Right renal pelvis (tissue), 4 donors: Measurements from ENCODE around the gene KCNJ18. TPM values are rescaled to one million over a fixed set of nuclear protein-coding genes. Genes with fewer than 3 reads are reported as not detected.
"Not testable (repeated sequence)": the region's sequence is repeated elsewhere in the genome, so short reads cannot be mapped to it uniquely, and the experiment has no call there.

ENCODE experiments used
- DNase-seq, 4 donors: peaks; one replicate each; pipeline ENCODE4 v3.0.0-alpha.2; 2013; ENCODE audit warnings: low read depth in 4 of 4, low spot score in 3 of 4, missing footprints in 1 of 4
- polyA plus RNA-seq, 4 donors: library from polyadenylated mRNA; unstranded; fragments of 120-200 nt; gene quantifications; one replicate each; pipeline ENCODE4 v1.2.1, GENCODE V29; 2013; ENCODE audit not compliant: insufficient read length in 4 of 4

Gene KCNJ18
- polyA plus RNA-seq, 4 donors = not detected

- DNase-seq = not testable (repeated sequence)
Measured at GRCh38 chr17:21670361-21671155, 21.8 kb upstream of the KCNJ18 start.

GRCh38 chr17:21671437-21671836 is 20.9 kb upstream of the KCNJ18 start:
- DNase-seq = not testable (repeated sequence)

GRCh38 chr17:21671871-21672270 is 20.5 kb upstream of the KCNJ18 start:
- not testable (repeated sequence) for DNase-seq

- DNase-seq = not testable (repeated sequence)
Measured at GRCh38 chr17:21673451-21674241, 18.7 kb upstream of the KCNJ18 start.

GRCh38 chr17:21674242-21674731 is 18.0 kb upstream of the KCNJ18 start:
- DNase-seq = no peak

GRCh38 chr17:21674891-21675738 is 17.2 kb upstream of the KCNJ18 start:
- DNase-seq = not testable (repeated sequence)

GRCh38 chr17:21675739-21676130 is 16.6 kb upstream of the KCNJ18 start:
- DNase-seq = not testable (repeated sequence)

- DNase-seq = no peak
Measured at GRCh38 chr17:21676281-21677111, 15.8 kb upstream of the KCNJ18 start.

- no peak for DNase-seq
Measured at GRCh38 chr17:21677126-21677910, 15.0 kb upstream of the KCNJ18 start.

GRCh38 chr17:21677911-21678310 is 14.4 kb upstream of the KCNJ18 start:
- DNase-seq = no peak

GRCh38 chr17:21678393-21679081 is 13.8 kb upstream of the KCNJ18 start:
- no peak for DNase-seq

GRCh38 chr17:21679256-21680146 is 12.8 kb upstream of the KCNJ18 start:
- DNase-seq = no peak

GRCh38 chr17:21680366-21680765 is 12.0 kb upstream of the KCNJ18 start:
- no peak for DNase-seq

- not testable (repeated sequence) for DNase-seq
Measured at GRCh38 chr17:21680850-21681351, 11.4 kb upstream of the KCNJ18 start.

- DNase-seq = not testable (repeated sequence)
Measured at GRCh38 chr17:21681576-21681975, 10.7 kb upstream of the KCNJ18 start.

- DNase-seq = not testable (repeated sequence)
Measured at GRCh38 chr17:21682130-21682529, 10.2 kb upstream of the KCNJ18 start.

- DNase-seq = not testable (repeated sequence)
Measured at GRCh38 chr17:21683142-21683712, 9.1 kb upstream of the KCNJ18 start.
